ENCODE results near the gene SOS1.

DNA sequence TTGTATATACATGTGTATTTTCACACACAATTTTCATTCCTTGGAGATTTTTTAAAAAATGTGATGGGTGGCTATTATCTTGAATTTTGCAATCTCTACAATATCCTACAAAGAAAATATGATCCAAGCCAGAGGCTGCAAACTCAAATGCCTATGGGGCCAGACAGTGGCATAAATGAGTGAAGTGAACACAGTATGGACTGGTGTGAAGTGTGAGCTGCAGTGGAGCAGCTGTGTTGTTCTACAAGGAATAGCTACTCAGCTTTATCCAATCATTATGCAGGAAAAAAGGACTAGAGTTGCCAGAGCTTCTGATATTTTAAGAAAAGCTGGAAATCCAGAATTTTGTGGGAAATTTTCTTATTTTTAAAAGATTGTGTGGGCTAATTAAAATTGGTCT, 169.1 kb downstream of the SOS1 start:
- no peak for TF ChIP-seq TAF1 (IDR thresholded peaks at IDR 0.05; ENCODE audit: low read depth, low read length)
- TF ChIP-seq POLR2AphosphoS5 (IDR thresholded peaks at IDR 0.05; ENCODE audit: low read depth, low read length), result no peak
- no peak for TF ChIP-seq POLR2A (IDR thresholded peaks at IDR 0.05; ENCODE audit: low read depth, low read length)
- TF ChIP-seq PAX5 (IDR thresholded peaks at IDR 0.05; ENCODE audit: insufficient read depth, low read length, severe bottlenecking), result no peak
- no peak for TF ChIP-seq SPI1 (IDR thresholded peaks at IDR 0.05; ENCODE audit: low read depth, low read length)
- no peak for TF ChIP-seq POU2F2 (IDR thresholded peaks at IDR 0.05; ENCODE audit: low read depth, low read length)
